ENCODE measurements around the gene NKAIN2.
"Not testable (repeated sequence)": the region's sequence is repeated elsewhere in the genome, so short reads cannot be mapped to it uniquely, and the experiment has no call there.

NKAIN2 gene

GRCh38 chr6:124008988-124009765 lies 205.5 kb downstream of the NKAIN2 start:
- no peak for DNase-seq (ENCODE audit: low read depth)
- H3K4me3 ChIP-seq (ENCODE audit: low read depth, low read length), result no peak overlapping the region
- no peak for TF ChIP-seq CTCF (IDR thresholded peaks at IDR 0.05; ENCODE audit: insufficient read depth, low read depth, low read length, missing control alignments)

- H3K4me3 ChIP-seq (ENCODE audit: low read depth, low read length), result no peak overlapping the region
- no peak for TF ChIP-seq CTCF (IDR thresholded peaks at IDR 0.05; ENCODE audit: insufficient read depth, low read depth, low read length, missing control alignments)
- no peak for DNase-seq (ENCODE audit: low read depth)
Observed at GRCh38 chr6:124010574-124010973, 206.9 kb downstream of the NKAIN2 start.

GRCh38 chr6:124011180-124011579 lies 207.5 kb downstream of the NKAIN2 start:
- no peak for TF ChIP-seq CTCF (IDR thresholded peaks at IDR 0.05; ENCODE audit: insufficient read depth, low read depth, low read length, missing control alignments)
- H3K4me3 ChIP-seq (ENCODE audit: low read depth, low read length), result no peak overlapping the region
- DNase-seq (ENCODE audit: low read depth), result no peak

GRCh38 chr6:124022051-124022450 lies 218.4 kb downstream of the NKAIN2 start:
- not testable (repeated sequence) for DNase-seq (ENCODE audit: low read depth)

GRCh38 chr6:124022641-124023040 lies 219.0 kb downstream of the NKAIN2 start:
- no peak for DNase-seq (ENCODE audit: low read depth)

More at GRCh38 chr6:124022051-124022450, 218.4 kb downstream of the NKAIN2 start:
- H3K4me3 ChIP-seq (ENCODE audit: low read depth, low read length), result not testable (repeated sequence)

GRCh38 chr6:124026694-124027093 lies 223.0 kb downstream of the NKAIN2 start:
- H3K4me3 ChIP-seq (ENCODE audit: low read depth, low read length), result no peak overlapping the region
- DNase-seq (ENCODE audit: low read depth), result no peak

More at GRCh38 chr6:124022641-124023040, 219.0 kb downstream of the NKAIN2 start:
- no peak overlapping the region for H3K4me3 ChIP-seq (ENCODE audit: low read depth, low read length)
- no peak for TF ChIP-seq CTCF (IDR thresholded peaks at IDR 0.05; ENCODE audit: insufficient read depth, low read depth, low read length, missing control alignments)

GRCh38 chr6:124027392-124027791 lies 223.7 kb downstream of the NKAIN2 start:
- H3K4me3 ChIP-seq (ENCODE audit: low read depth, low read length), result no peak overlapping the region
- TF ChIP-seq CTCF (IDR thresholded peaks at IDR 0.05; ENCODE audit: insufficient read depth, low read depth, low read length, missing control alignments), result no peak
- no peak for DNase-seq (ENCODE audit: low read depth)

More at GRCh38 chr6:124026694-124027093, 223.0 kb downstream of the NKAIN2 start:
- no peak for TF ChIP-seq CTCF (IDR thresholded peaks at IDR 0.05; ENCODE audit: insufficient read depth, low read depth, low read length, missing control alignments)

All from GM12865 (cell line).